K562 (cell line): ENCODE measurements around the gene TLR2.

Source experiments
- CTCF ChIP-seq, 3 experiments: IDR thresholded peaks in 2 of 3; conservative IDR thresholded peaks in 1 of 3; 2 replicates each; pipeline ENCODE4 v1.5.1; 2011 to 2012; ENCODE audit warnings: low read length in 3 of 3, mild to moderate bottlenecking in 3 of 3, control low read depth in 2 of 3, improper control_type of control experiment in 1 of 3, inconsistent platforms in 1 of 3, low read depth in 1 of 3, mixed read lengths in 1 of 3, moderate library complexity in 1 of 3; ENCODE audit not compliant: insufficient read depth in 2 of 3
- EP300 ChIP-seq: IDR thresholded peaks from 2 replicates; pipeline ENCODE4 v1.6.1; 2012; ENCODE audit warnings: low read length, improper control_type of control experiment
- ETV6 ChIP-seq, 3 experiments: fragments of 150-350 bp in 1 of 3; sonication (generic) in 1 of 3; formaldehyde crosslinking in 1 of 3; IDR thresholded peaks; 2 replicates each; pipeline versions ENCODE4 v1.6.1 to v1.8.0; 2014 to 2022; ENCODE audit warnings: borderline replicate concordance in 2 of 3, low read depth in 2 of 3, antibody characterized with exemption in 1 of 3, low read length in 1 of 3, mild to moderate bottlenecking in 1 of 3, missing genetic modification reagents in 1 of 3
- SIX5 ChIP-seq, 2 experiments: IDR thresholded peaks; 2 replicates each; pipeline ENCODE4 v1.6.1; 2011; ENCODE audit warnings: low read length in 2 of 2, borderline replicate concordance in 1 of 2, low read depth in 1 of 2, mild to moderate bottlenecking in 1 of 2, moderate library complexity in 1 of 2; ENCODE audit not compliant: insufficient read depth in 1 of 2
- USF1 ChIP-seq: sonication (generic); formaldehyde crosslinking; IDR thresholded peaks from 2 replicates; pipeline ENCODE4 v1.9.0; 2022; ENCODE audit warnings: mild to moderate bottlenecking, missing genetic modification reagents
- USF2 ChIP-seq: sonication (generic); formaldehyde crosslinking; IDR thresholded peaks from 2 replicates; pipeline ENCODE4 v1.5.0; 2020; ENCODE audit warnings: missing genetic modification reagents
- ZFX ChIP-seq: sonication (generic); formaldehyde crosslinking; IDR thresholded peaks from 2 replicates; pipeline ENCODE4 v1.8.0; 2022; ENCODE audit warnings: mild to moderate bottlenecking, missing genetic modification reagents, moderate library complexity

GRCh38 chr4:153663667-153664066 lies 20.4 kb upstream of the TLR2 start:
- no peak for TF ChIP-seq CTCF (IDR thresholded peaks at IDR 0.05 in 2 of 3, conservative IDR thresholded peaks at IDR 0.05 in 1 of 3; ENCODE audit: insufficient read depth in 2 of 3, low read depth in 1 of 3, low read length in 3 of 3)
- TF ChIP-seq EP300, result no peak
- TF ChIP-seq ETV6 (IDR thresholded peaks at IDR 0.05; ENCODE audit: borderline replicate concordance in 1 of 2, low read depth in 2 of 2, low read length in 1 of 2), result no peak
- no peak for TF ChIP-seq ETV6 (CRISPR knock-in tag; IDR thresholded peaks at IDR 0.05; ENCODE audit: borderline replicate concordance)
- no peak for TF ChIP-seq SIX5 (IDR thresholded peaks at IDR 0.05; ENCODE audit: borderline replicate concordance in 1 of 2, insufficient read depth in 1 of 2, low read depth in 1 of 2, low read length in 2 of 2)
- no peak for TF ChIP-seq USF1 (CRISPR knock-in tag)
- TF ChIP-seq USF2 (CRISPR knock-in tag), result no peak
- TF ChIP-seq ZFX (CRISPR knock-in tag), result no peak
